GM20431 (cell line): ENCODE results near the gene SNX18.
"Not testable (repeated sequence)": the region's sequence is repeated elsewhere in the genome, so short reads cannot be mapped to it uniquely, and the experiment has no call there.

Source experiments
- in situ Hi-C: fragments of 300-500 bp; cut with MseI, MboI; formaldehyde crosslinking; loops from one replicate; pipeline ENCODE4 v1.15.0; 2020; ENCODE audit warnings: low sequenced_read_pairs; ENCODE audit not compliant: unreplicated experiment

SNX18 gene

GRCh38 chr5:54518146-54518817 is 723 bp downstream of the SNX18 start:
- in situ Hi-C loops = loop anchor here (10.0 kb wide), 1 partner anchor 327 kb away; no protein-coding TSS in a partner anchor

DNA sequence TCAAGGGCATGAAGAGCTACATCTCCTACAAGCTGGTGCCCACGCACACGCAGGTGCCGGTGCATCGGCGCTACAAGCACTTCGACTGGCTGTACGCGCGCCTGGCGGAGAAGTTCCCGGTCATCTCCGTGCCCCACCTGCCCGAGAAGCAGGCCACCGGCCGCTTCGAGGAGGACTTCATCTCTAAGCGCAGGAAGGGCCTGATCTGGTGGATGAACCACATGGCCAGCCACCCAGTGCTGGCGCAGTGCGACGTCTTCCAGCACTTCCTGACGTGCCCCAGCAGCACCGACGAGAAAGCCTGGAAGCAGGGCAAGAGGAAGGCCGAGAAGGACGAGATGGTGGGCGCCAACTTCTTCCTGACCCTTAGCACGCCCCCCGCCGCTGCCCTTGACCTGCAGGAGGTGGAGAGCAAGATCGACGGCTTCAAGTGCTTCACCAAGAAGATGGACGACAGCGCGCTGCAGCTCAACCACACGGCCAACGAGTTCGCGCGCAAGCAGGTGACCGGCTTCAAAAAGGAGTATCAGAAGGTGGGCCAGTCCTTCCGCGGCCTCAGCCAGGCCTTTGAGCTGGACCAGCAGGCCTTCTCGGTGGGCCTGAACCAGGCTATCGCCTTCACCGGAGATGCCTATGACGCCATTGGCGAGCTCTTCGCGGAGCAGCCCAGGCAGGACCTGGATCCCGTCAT is 1.4 kb downstream of the SNX18 start:
- in situ Hi-C loops = loop anchor here (10.0 kb wide), 1 partner anchor 326 kb away; no protein-coding TSS in a partner anchor

DNA sequence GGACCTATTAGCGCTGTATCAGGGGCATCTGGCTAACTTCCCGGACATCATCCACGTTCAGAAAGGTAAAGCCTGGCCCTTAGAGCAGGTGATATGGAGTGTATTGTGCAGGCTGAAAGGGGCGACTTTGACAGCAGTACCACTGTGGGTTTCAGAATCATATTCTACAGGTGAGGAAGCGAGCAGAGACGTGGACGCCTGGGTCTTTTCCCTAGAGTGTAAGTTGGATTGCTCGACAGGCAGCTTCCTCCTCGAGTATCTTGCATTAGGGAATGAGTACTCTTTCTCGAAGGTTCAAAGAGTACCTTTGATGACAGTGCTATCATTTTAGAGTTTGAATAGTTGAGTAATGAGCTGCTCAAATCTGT is 1.9 kb downstream of the SNX18 start:
- in situ Hi-C loops = loop anchor here (10.0 kb wide), 1 partner anchor 325 kb away; no protein-coding TSS in a partner anchor

DNA sequence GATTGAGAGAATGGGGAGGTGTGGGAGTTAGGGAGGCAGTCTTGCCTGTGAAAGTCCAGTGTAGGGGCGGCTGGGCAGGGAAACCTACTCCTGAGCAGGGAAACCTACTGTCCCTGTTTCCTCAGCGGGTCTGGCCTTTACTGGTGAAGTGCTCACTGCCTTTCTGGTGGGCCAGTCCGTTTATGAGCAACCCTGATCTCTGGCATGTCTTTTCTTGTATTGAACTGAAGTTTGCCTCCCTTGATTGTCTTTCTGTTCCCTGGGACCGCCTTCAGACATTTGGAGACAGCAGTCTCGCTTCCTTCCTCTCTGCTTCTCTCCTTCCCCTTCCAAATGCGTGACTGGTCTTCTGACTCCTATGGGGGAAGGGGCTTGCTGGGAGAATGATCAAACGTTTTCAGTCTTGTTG is 2.9 kb downstream of the SNX18 start:
- in situ Hi-C loops = no loop called here

- in situ Hi-C loops = no loop called here
These were observed 3.4 kb downstream of the SNX18 start for GRCh38 chr5:54520940-54521339.

DNA sequence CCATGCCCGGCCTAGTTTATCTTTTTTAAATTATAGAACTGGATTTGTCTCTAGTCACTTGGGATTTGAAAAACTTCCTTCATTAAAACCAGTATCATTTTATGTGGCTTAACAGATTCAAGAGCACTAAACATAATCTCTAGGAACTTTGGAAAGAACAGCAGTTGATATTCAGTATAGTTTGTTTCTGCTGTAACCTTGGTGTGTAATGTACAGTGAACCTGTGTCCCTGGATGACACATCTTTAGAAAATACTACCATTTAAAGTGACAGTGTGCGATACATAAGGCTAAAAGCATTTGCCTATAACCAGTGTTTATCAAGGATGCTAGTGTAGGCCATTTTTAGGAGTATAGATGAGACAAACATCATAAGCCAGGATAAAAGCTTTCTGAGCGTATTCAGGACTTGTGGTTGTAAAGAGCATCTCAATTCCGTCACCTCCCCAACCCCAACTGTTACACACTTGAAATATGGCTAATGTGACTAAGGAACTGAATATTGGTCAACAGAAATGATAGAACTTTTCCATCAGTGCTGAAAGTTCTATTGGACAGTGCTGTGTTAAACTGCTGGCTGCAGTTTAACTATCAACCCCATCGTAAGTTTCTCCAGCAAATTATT is 4.4 kb downstream of the SNX18 start:
- in situ Hi-C loops = no loop called here

GRCh38 chr5:54523534-54523933 is 6.0 kb downstream of the SNX18 start:
- in situ Hi-C loops = no loop called here

DNA sequence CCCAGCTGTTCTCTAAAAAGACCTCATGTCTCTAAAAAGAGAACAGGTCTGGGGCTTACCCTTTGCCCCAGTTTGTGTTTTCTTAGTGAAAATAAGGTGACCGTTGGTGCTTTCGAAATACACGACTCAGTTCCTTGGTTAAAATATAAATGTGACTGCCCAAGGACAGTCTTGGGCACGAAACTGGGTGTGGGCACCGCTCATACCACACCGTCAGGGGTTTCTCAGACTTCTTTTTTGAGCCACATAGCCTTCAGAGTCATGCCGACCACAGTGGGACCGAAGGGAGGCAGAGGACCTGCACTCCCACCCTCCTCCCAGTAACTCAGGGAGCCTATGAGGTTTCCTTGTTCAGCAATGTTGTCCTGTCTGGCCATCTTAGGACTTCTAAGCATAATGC is 6.5 kb downstream of the SNX18 start:
- in situ Hi-C loops = no loop called here

DNA sequence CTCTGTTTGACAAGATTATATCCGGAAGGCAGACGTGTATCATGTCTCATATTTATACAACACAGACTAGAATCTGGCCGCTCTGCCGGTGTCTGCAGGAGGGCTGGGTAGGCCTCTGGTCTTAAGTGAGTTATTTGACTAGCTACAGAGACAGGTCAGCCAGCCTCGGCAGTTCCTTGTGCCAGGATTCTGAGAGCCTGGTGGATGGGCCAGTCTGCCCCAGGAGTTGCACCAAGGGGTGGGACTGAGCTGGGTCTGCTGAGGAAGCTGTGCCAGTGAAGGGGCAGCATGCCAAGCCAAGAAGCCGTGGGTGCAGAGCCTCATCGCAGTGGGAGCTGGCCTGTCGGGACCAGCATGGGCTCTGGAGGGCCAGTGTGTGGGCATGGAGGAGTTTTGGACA is 7.1 kb downstream of the SNX18 start:
- in situ Hi-C loops = no loop called here

DNA sequence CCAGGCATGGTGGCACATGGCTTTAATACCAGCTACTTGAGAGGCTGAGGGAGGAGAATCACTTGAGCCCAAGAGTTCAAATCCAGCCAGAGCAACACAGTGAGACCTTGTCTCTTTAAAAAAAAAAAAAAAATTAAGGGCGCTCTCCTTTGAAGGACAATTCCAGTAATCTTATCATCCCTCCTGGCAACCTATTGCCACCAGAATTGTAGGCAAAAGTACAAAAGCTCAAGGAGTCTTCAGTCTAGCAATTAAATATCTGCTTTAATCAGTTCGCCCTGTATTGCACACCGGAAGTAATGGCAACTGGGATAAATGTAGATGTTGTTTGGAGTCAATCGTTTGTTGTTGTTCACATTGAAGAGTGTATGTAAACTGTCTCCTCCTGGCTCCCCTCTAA is 7.7 kb downstream of the SNX18 start:
- in situ Hi-C loops = no loop called here

GRCh38 chr5:54525692-54526091 is 8.1 kb downstream of the SNX18 start:
- in situ Hi-C loops = no loop called here

GRCh38 chr5:54526604-54527288 is 9.2 kb downstream of the SNX18 start:
- in situ Hi-C loops = no loop called here

- in situ Hi-C loops = no loop called here
These were observed 11.2 kb downstream of the SNX18 start for GRCh38 chr5:54528633-54529209.

DNA sequence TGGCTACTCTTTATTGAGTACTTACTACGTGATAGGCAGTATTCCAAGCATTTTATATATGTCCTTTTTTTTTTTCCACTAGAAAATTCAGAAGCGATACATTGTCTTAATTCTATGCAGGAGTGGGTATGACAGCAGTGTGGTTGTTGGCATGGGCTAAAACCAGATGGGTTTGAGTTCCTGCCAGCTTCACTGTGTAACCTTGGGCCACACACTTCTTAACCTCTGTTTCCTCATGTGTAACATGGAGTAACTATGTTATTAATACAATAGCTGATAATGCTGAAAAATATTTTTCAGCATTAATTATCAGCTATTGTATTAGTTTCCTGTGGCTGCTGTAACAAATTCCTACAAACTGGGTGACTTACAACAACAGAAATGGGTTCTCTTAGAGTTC is 12.0 kb downstream of the SNX18 start:
- in situ Hi-C loops = no loop called here

DNA sequence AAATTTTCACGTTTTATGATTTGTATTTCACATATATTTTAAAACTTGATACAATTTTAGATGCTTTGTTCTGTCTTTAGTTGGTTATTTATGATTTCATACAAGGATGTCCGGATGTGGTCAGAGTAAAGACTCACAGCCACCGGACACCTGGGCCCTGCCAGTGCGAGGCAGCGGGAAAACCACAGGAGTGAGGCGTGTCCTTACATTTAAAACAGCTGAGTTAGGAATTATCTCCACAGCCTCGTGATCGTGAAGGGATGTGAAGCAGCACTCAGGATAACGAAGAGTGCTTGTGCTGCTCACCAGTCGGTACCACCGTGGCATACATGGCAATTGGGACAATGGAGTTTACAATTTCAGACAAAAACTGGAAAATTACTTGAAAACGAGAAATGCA is 14.0 kb downstream of the SNX18 start:
- in situ Hi-C loops = no loop called here

GRCh38 chr5:54533541-54534190 is 16.1 kb downstream of the SNX18 start:
- in situ Hi-C loops = no loop called here

DNA sequence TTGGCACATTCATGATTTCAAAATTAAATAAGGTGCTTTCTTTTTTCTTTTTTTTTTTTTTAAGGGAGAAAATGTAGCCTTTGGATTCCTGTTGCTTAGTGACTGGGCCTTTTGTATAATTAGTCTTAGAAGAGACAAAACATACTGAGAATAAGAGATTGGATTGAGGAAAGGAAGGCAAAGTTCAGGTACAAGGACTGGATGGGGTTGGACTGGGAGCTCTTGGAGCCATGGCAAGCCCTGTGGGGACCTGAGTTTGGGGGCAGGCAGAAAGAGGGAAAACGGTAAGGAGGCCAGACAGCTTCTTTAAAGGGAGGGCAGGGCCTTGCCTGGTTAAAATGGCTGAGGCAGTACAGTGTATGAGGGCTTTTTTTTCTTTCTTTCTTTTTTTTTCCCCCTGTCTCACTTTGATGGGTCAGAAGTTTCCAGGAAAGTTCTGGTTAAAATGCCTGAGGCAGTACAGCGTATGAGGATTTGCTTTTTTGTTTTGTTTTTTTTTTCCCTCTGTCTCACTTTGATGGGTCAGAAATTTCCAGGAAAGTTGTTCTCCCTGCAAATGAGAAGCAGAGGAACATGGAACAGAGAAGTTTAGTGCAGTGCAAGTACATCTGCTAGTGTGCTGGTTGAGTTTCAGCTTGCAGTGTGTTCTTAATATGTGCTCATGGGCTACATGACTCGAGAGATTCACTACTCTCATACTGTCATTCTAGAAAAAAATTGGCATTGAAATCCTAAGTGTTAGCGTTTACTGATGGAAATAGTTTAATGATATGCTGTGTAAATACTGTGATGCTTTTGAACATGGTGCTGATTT is 16.8 kb downstream of the SNX18 start:
- in situ Hi-C loops = no loop called here

DNA sequence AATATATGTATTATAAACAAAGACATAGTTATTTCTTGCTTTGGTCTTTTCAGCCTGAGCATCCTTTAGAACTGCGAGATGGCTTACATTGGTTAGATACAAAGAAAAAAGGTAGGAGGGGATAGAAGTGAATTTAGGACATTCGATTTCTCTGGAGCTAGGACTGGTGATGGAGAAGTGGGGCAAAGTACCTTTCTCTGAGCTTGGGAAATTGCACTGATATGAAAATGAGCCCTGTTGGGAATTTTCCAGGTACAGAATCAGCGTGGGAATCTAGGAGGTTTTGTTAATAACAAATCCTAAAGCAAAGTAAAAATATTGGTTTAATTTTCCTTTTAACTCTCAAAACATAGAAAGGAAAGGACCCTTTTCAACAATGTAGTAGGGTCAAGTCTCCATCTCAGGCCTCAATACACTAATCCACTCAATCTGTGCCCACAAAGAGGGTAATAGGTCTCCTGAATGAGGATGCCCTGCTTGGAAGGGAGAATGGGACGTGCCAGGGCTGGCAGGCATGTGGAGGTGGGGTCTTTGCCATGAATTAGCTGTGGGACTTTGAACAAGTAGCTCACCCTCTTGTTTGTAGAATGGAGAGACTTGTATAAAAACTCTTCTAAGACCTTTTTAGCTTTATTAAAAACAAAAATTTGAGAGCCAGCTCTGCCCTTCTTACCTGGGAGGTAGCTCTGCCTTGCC is 17.7 kb downstream of the SNX18 start:
- in situ Hi-C loops = no loop called here

DNA sequence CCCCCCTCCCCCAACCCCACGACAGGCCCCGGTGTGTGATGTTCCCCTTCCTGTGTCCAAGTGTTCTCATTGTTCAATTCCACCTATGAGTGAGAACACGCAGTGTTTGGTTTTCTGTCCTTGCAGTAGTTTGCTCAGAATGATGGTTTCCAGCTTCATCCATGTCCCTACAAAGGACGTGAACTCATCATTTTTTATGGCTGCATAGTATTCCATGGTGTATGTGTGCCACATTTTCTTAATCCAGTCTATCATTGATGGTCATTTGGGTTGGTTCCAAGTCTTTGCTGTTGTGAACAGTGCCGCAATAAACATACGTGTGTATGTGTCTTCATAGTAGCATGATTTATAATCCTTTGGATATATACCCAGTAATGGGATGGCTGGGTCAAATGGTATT is 18.8 kb downstream of the SNX18 start:
- in situ Hi-C loops = not testable (repeated sequence)
